HCT116 (cell line): ENCODE data around the gene WDR27. TPM values are rescaled to one million over a fixed set of nuclear protein-coding genes. Genes with fewer than 3 reads are reported as not detected.

Source experiments
- ATAC-seq: fragments of 200-7000 bp; cut with Tn5 transposase; 2 replicates; pipeline ENCODE4 v1.9.1; 2020; ENCODE audit warnings: mild to moderate bottlenecking, moderate library complexity
- BruUV-seq: library from RNA; stranded (reverse); fragments of 400-500 nt; replicated peaks from 2 replicates; lab custom pipeline; 2021; lab: Mats Ljungman, UMichigan
- CTCF ChIA-PET: fragments of 300-600 bp; sonication (Branson Sonifier 250); formaldehyde crosslinking; loops from one replicate; lab custom pipeline; 2021; ENCODE audit warnings: antibody characterized with exemption; lab: Charles Lee
- POLR2A ChIA-PET: fragments of 300-600, 350-600 bp; sonication (Branson Sonifier 250); formaldehyde crosslinking; loops from one replicate; lab custom pipeline; 2021; ENCODE audit warnings: antibody characterized with exemption; lab: Charles Lee
- RAD21 ChIA-PET, 2 experiments: fragments of 300-600 bp; sonication (Branson Sonifier 250); formaldehyde crosslinking; loops; one replicate each; lab custom pipeline; 2023; ENCODE audit warnings: low total read pairs in 2 of 2; ENCODE audit not compliant: uncharacterized antibody in 2 of 2, unreplicated experiment in 2 of 2, low non-redundant PET in 1 of 2; lab: Charles Lee
- DNase-seq: peaks from one replicate; pipeline ENCODE4 v3.0.0-alpha.2; 2010; ENCODE audit warnings: low read depth, low spot score
- H2AFZ ChIP-seq: fragments of 200-600 bp; shearing (Covaris generic), sonication (generic); 2 replicates; pipeline ENCODE4 v1.6.1; 2017; ENCODE audit warnings: low read depth, mixed run types, mixed read lengths, antibody characterized with exemption, low read length; ENCODE audit not compliant: poor library complexity, severe bottlenecking
- H3K27ac ChIP-seq: 2 replicates; pipeline ENCODE4 v1.5.1; 2012; ENCODE audit warnings: low read depth, low read length
- H3K27me3 ChIP-seq: fragments of 200-600 bp; sonication (generic); 2 replicates; pipeline ENCODE4 v1.6.1; 2016; ENCODE audit warnings: mixed run types, low read length, mixed read lengths; ENCODE audit not compliant: insufficient read depth
- H3K36me3 ChIP-seq, 2 experiments: fragments of 200-500 bp in 1 of 2; fragments of 200-600 bp in 1 of 2; sonication (Bioruptor generic) in 1 of 2; sonication (generic) in 1 of 2; 2 replicates each; pipeline versions ENCODE4 v1.5.1 to v1.6.1; 2014 to 2016; ENCODE audit warnings: low read length in 2 of 2, inconsistent platforms in 1 of 2, mixed read lengths in 1 of 2, mixed run types in 1 of 2; ENCODE audit not compliant: insufficient read depth in 2 of 2, control insufficient read depth in 1 of 2
- H3K4me1 ChIP-seq, 2 experiments: fragments of 200-600 bp in 1 of 2; sonication (generic) in 1 of 2; 2 replicates each; pipeline versions ENCODE4 v1.5.1 to v1.6.1; 2012 to 2017; ENCODE audit warnings: low read length in 2 of 2, inconsistent platforms in 1 of 2, mild to moderate bottlenecking in 1 of 2, mixed read lengths in 1 of 2, mixed run types in 1 of 2, moderate library complexity in 1 of 2; ENCODE audit not compliant: insufficient read depth in 2 of 2, control insufficient read depth in 1 of 2
- H3K4me2 ChIP-seq: fragments of 200-600 bp; sonication (generic); 2 replicates; pipeline ENCODE4 v1.6.1; 2017; ENCODE audit warnings: mixed run types, low read length, mixed read lengths
- H3K4me3 ChIP-seq, 2 experiments: fragments of 200-600 bp in 1 of 2; sonication (generic) in 1 of 2; replicated peaks in 1 of 2; 2 replicates each; pipeline ENCODE4 v1.5.1; 2011 to 2016; ENCODE audit warnings: low read length in 2 of 2, control low read depth in 1 of 2, low read depth in 1 of 2, mild to moderate bottlenecking in 1 of 2, mixed read lengths in 1 of 2, mixed run types in 1 of 2
- H3K79me2 ChIP-seq: fragments of 200-600 bp; sonication (generic); 2 replicates; pipeline ENCODE4 v1.6.1; 2017; ENCODE audit warnings: mild to moderate bottlenecking, mixed run types, low read length, moderate library complexity, mixed read lengths; ENCODE audit not compliant: insufficient read depth
- H3K9ac ChIP-seq: fragments of 200-600 bp; sonication (generic); 2 replicates; pipeline ENCODE4 v1.6.1; 2016; ENCODE audit warnings: low read length, mixed read lengths
- H3K9me2 ChIP-seq: fragments of 200-600 bp; sonication (generic), shearing (Covaris generic); 2 replicates; pipeline ENCODE4 v1.6.1; 2017; ENCODE audit warnings: mixed run types, mild to moderate bottlenecking, moderate library complexity; ENCODE audit not compliant: insufficient read depth
- H3K9me3 ChIP-seq, 2 experiments: fragments of 200-500 bp in 1 of 2; fragments of 200-600 bp in 1 of 2; sonication (Bioruptor generic) in 1 of 2; sonication (generic) in 1 of 2; 2 replicates each; pipeline ENCODE4 v1.6.1; 2014 to 2017; ENCODE audit warnings: low read length in 2 of 2, mixed read lengths in 2 of 2, inconsistent platforms in 1 of 2, low read depth in 1 of 2, mild to moderate bottlenecking in 1 of 2, mixed run types in 1 of 2, moderate library complexity in 1 of 2; ENCODE audit not compliant: control insufficient read depth in 1 of 2, insufficient read depth in 1 of 2
- H4K20me1 ChIP-seq: fragments of 200-600 bp; sonication (generic), shearing (Covaris generic); 2 replicates; pipeline ENCODE4 v1.6.1; 2017; ENCODE audit warnings: mixed run types, mild to moderate bottlenecking, moderate library complexity; ENCODE audit not compliant: insufficient read depth
- CBX3 ChIP-seq: IDR thresholded peaks from 2 replicates; pipeline ENCODE4 v1.6.1; 2012; ENCODE audit warnings: low read depth
- ELF1 ChIP-seq: IDR thresholded peaks from 2 replicates; pipeline ENCODE4 v1.6.1; 2012; ENCODE audit warnings: low read depth, borderline replicate concordance
- MAX ChIP-seq: IDR thresholded peaks from 2 replicates; pipeline ENCODE4 v1.6.1; 2012
- POLR2AphosphoS5 ChIP-seq: IDR thresholded peaks from 2 replicates; pipeline ENCODE4 v1.6.1; 2011; ENCODE audit warnings: mild to moderate bottlenecking, low read depth, low read length, moderate library complexity
- RAD21 ChIP-seq: IDR thresholded peaks from 2 replicates; pipeline ENCODE4 v1.6.1; 2012; ENCODE audit warnings: low read depth, mild to moderate bottlenecking
- REST ChIP-seq: IDR thresholded peaks from 2 replicates; pipeline ENCODE4 v1.6.1; 2012; ENCODE audit warnings: low read depth
- TCF7L2 ChIP-seq: IDR thresholded peaks from 2 replicates; pipeline ENCODE4 v1.7.0; 2011; ENCODE audit warnings: borderline replicate concordance, inconsistent platforms; ENCODE audit not compliant: insufficient read depth, insufficient read length; ENCODE audit errors: extremely low read depth
- YY1 ChIP-seq: IDR thresholded peaks from 2 replicates; pipeline ENCODE4 v1.6.1; 2011; ENCODE audit warnings: low read length, low read depth, moderate library complexity, mild to moderate bottlenecking; ENCODE audit not compliant: insufficient replicate concordance; ENCODE audit errors: extremely low read depth
- intact Hi-C: fragments of 100-400 bp; cut with micrococcal nuclease; formaldehyde crosslinking; loops from 2 replicates; pipeline ENCODE4 v1.10.0; 2022
- total RNA-seq: library from RNA; stranded (reverse); gene quantifications from one replicate; pipeline ENCODE4 v1.2.1, GENCODE V29; 2021; ENCODE audit not compliant: unreplicated experiment

The WDR27 gene
- total RNA-seq, 1 experiment from 2014 or later, result 60.6 TPM

- TF ChIP-seq MAX (no peak), ELF1 (no peak), CBX3 (no peak)
- TF ChIP-seq, all 23 proteins: peak for 0
These were observed 38.4 kb downstream of the WDR27 start (continued) for GRCh38 chr6:169663468-169663867.

- Histone ChIP-seq H3K9ac (no peak overlapping the region), H3K9me2 (no peaks in the 10 kb centered on the region), H3K4me1 (no peaks in the 10 kb centered on the region), H3K4me2 (no peak overlapping the region), H3K27ac (no peak overlapping the region), H3K79me2 (no peaks in the 10 kb centered on the region), H2AFZ (no peak overlapping the region), H3K36me3 (peaks cover 16 to 26% of the 10 kb centered on the region in 2 experiments; a peak in 3 of 4 replicates), H4K20me1 (no peaks in the 10 kb centered on the region), H3K27me3 (no peaks in the 10 kb centered on the region), H3K4me3 (no peak overlapping the region), H3K9me3 (no peaks in the 10 kb centered on the region)
- DNase-seq (no peak), ATAC-seq (no peak)
- RAD21 ChIA-PET, result no interaction called here
- BruUV-seq, result no TSS peak
- POLR2A ChIA-PET, result no interaction called here
- intact Hi-C loops, result no loop called here
- TF ChIP-seq YY1, result no peak
- no peak for TF ChIP-seq RAD21
- TF ChIP-seq MAX, result no peak
- no peak for TF ChIP-seq POLR2AphosphoS5
- no peak for TF ChIP-seq REST
- no peak for TF ChIP-seq CBX3
- TF ChIP-seq TCF7L2, result no peak
- CTCF ChIA-PET, result no interaction called here
These were observed 40.5 kb downstream of the WDR27 start for GRCh38 chr6:169661391-169661756.
